ENCODE measurements around the gene MTHFSD. TPM values are rescaled to one million over a fixed set of nuclear protein-coding genes. Genes with fewer than 3 reads are reported as not detected.

MTHFSD gene
- total and polyA plus RNA-seq, 10 of the 15 experiments (the other 5 are each of a cell fraction or from before 2014, with no cell fraction given) = 2.2 to 24.5 (median 18.1) TPM

- Histone ChIP-seq H3K4me3 (no peak overlapping the region), H3K27ac (ENCODE audit: control insufficient read depth, insufficient read depth) (no peak overlapping the region), H3K4me1 (ENCODE audit: control insufficient read depth, insufficient read depth, low read length) (no peaks in the 10 kb centered on the region), H3K4me2 (ENCODE audit: control insufficient read depth, insufficient read depth) (no peak overlapping the region), H3K79me2 (ENCODE audit: control insufficient read depth, insufficient read depth, low read length) (no peaks in the 10 kb centered on the region), H4K20me1 (ENCODE audit: control insufficient read depth, insufficient read depth) (no peaks in the 10 kb centered on the region), H3K27me3 (replicated peaks in 1 of 2; ENCODE audit: control insufficient read depth in 2 of 2, insufficient read depth in 2 of 2, low read length in 1 of 2) (peaks cover 0 to 4% of the 10 kb centered on the region in 2 experiments; a peak in 3 of 4 replicates), H3K9ac (ENCODE audit: control insufficient read depth, insufficient read depth, low read length) (no peak overlapping the region), H2AFZ (ENCODE audit: control insufficient read depth, low read depth, low read length) (no peak overlapping the region), H3K9me3 (replicated peaks; ENCODE audit: control insufficient read depth, insufficient read depth, low read length) (no peaks in the 10 kb centered on the region), H3K36me3 (ENCODE audit: control insufficient read depth in 2 of 2, insufficient read depth in 2 of 2, low read length in 1 of 2) (no peaks in the 10 kb centered on the region)
- CTCF ChIA-PET = no interaction called here
- intact Hi-C loops (cut with micrococcal nuclease; ENCODE audit: unreplicated experiment) (no loop called here), in situ Hi-C loops (cut with MboI) (no loop called here)
- FAIRE-seq = no peak
- POLR2A ChIA-PET = no interaction called here
- SMC1A ChIA-PET (ENCODE audit: uncharacterized antibody, unreplicated experiment) = interaction anchor here (0.9 kb wide), 1 partner anchor 137 kb away, joined by 3 read pairs; no protein-coding TSS in a partner anchor
- DNase-seq (ENCODE audit: low read depth, low spot score) = no peak
- no TSS peak for BruUV-seq (replicated peaks)
- ATAC-seq = no peak
- TF ChIP-seq ZNF384 (IDR thresholded peaks at IDR 0.05; ENCODE audit: borderline replicate concordance, low read depth, low read length) (no peak), TARDBP (IDR thresholded peaks at IDR 0.05; ENCODE audit: borderline replicate concordance) (no peak), USF1 (IDR thresholded peaks at IDR 0.05; ENCODE audit: borderline replicate concordance, extremely low read length, insufficient read depth, low read depth, low read length) (no peak), TCF7 (IDR thresholded peaks at IDR 0.05; ENCODE audit: borderline replicate concordance) (no peak), POLR2A (IDR thresholded peaks at IDR 0.05; ENCODE audit: low read depth, low read length) (no peak)
- 22% methylated on average over 4 of the region's 4 CpGs for WGBS (ENCODE audit: insufficient coverage, insufficient replicate concordance, low lambda C conversion rate, missing lambda C conversion rate)
- RAD21 ChIA-PET (ENCODE audit: unreplicated experiment) = no interaction called here
Measured at GRCh38 chr16:86581458-86581857, 26.4 kb upstream of the MTHFSD start.

DNA sequence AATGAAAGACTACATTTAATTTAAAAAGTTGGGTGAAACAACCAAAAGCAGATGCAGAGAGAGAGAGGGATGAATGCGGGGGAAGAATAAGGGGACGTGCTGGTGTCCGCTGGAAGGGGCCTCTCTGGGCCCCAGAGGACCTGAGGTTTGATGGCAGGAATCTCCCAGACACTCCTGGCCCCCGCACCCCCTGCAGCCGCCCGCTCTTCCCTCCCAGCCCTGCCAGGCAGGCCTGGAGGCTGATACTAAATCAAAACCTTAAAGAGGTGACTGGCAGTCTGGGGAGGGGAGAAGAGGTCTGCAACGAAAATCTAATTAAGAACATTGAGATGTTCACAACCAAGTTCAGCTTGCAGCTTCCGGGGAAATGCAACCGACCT lies 25.7 kb upstream of the MTHFSD start:
- Histone ChIP-seq H3K27me3 (replicated peaks in 1 of 2; ENCODE audit: control insufficient read depth in 2 of 2, insufficient read depth in 2 of 2, low read length in 1 of 2) (peaks cover 0 to 4% of the 10 kb centered on the region in 2 experiments; a peak in 3 of 4 replicates), H3K9ac (ENCODE audit: control insufficient read depth, insufficient read depth, low read length) (no peak overlapping the region), H3K27ac (ENCODE audit: control insufficient read depth, insufficient read depth) (no peak overlapping the region), H3K36me3 (ENCODE audit: control insufficient read depth in 2 of 2, insufficient read depth in 2 of 2, low read length in 1 of 2) (no peaks in the 10 kb centered on the region), H3K4me3 (no peak overlapping the region), H2AFZ (ENCODE audit: control insufficient read depth, low read depth, low read length) (no peak overlapping the region), H3K4me2 (ENCODE audit: control insufficient read depth, insufficient read depth) (no peak overlapping the region), H3K9me3 (replicated peaks; ENCODE audit: control insufficient read depth, insufficient read depth, low read length) (no peaks in the 10 kb centered on the region), H3K79me2 (ENCODE audit: control insufficient read depth, insufficient read depth, low read length) (no peaks in the 10 kb centered on the region), H4K20me1 (ENCODE audit: control insufficient read depth, insufficient read depth) (no peaks in the 10 kb centered on the region), H3K4me1 (ENCODE audit: control insufficient read depth, insufficient read depth, low read length) (no peaks in the 10 kb centered on the region)
- ChIA-PET RAD21 (ENCODE audit: unreplicated experiment) (interaction anchor here (1.0 kb wide), 1 partner anchor 76 kb away, joined by 3 read pairs; no protein-coding TSS in a partner anchor), CTCF (no interaction called here), SMC1A (ENCODE audit: uncharacterized antibody, unreplicated experiment) (interaction anchor here (1.4 to 1.8 kb wide), 2 partner anchors 10 to 16 kb away, joined by 3 to 7 read pairs; no protein-coding TSS in a partner anchor), POLR2A (no interaction called here)
- no TSS peak for BruUV-seq (replicated peaks)
- DNase-seq (ENCODE audit: low read depth, low spot score) = no peak
- no peak for TF ChIP-seq YY1 (IDR thresholded peaks at IDR 0.05; ENCODE audit: low read depth, low read length)
- no peak for TF ChIP-seq CEBPZ (IDR thresholded peaks at IDR 0.05; ENCODE audit: low read depth, low read length)
- TF ChIP-seq TCF3 (IDR thresholded peaks at IDR 0.05; ENCODE audit: borderline replicate concordance, insufficient read depth, low read depth, low read length) = no peak
- no peak for TF ChIP-seq RCOR1 (conservative IDR thresholded peaks at IDR 0.05; ENCODE audit: low read depth, low read length)
- no peak for FAIRE-seq
- in situ Hi-C loops (cut with MboI) (no loop called here), intact Hi-C loops (cut with micrococcal nuclease; ENCODE audit: unreplicated experiment) (no loop called here)
- WGBS (ENCODE audit: insufficient coverage, insufficient replicate concordance, low lambda C conversion rate, missing lambda C conversion rate) = 32% methylated on average over 9 of the region's 9 CpGs
- ATAC-seq = no peak

All from GM12878 (cell line).